ENCODE results near the gene LDAF1. TPM values are rescaled to one million over a fixed set of nuclear protein-coding genes. Genes with fewer than 3 reads are reported as not detected.
"Not testable (repeated sequence)": the region's sequence is repeated elsewhere in the genome, so short reads cannot be mapped to it uniquely, and the experiment has no call there.

LDAF1 gene
- polyA plus RNA-seq, 1 experiment, result 50.3 TPM

GRCh38 chr16:21167929-21168602 is 9.6 kb downstream of the LDAF1 start:
- Histone ChIP-seq H3K4me3 (ENCODE audit: low read depth, low read length) (no peak overlapping the region), H3K9me3 (ENCODE audit: control insufficient read depth, insufficient read depth, low read length) (no peaks in the 10 kb centered on the region), H3K27ac (ENCODE audit: low read depth, low read length) (peak overlapping the region; percentile 39), H3K27me3 (ENCODE audit: control insufficient read depth, insufficient read depth, low read length) (no peaks in the 10 kb centered on the region)
- ChIA-PET CTCF (interaction anchor here (0.7 to 3.7 kb wide), 5 partner anchors 11 to 317 kb away, joined by 3 to 22 read pairs (median 4); partner anchors contain the start of gene LDAF1), POLR2A (interaction anchor here (1.2 to 1.4 kb wide), 2 partner anchors 9 to 20 kb away, joined by 5 to 6 read pairs; partner anchors contain the start of gene LDAF1)
- DNase-seq (ENCODE audit: low read depth, low spot score), result no peak
- no peak for TF ChIP-seq CTCF (IDR thresholded peaks at IDR 0.05; ENCODE audit: low read depth, low read length)

- Histone ChIP-seq H3K4me3 (ENCODE audit: low read depth, low read length) (no peak overlapping the region), H3K27ac (ENCODE audit: low read depth, low read length) (no peak overlapping the region), H3K9me3 (ENCODE audit: control insufficient read depth, insufficient read depth, low read length) (no peaks in the 10 kb centered on the region), H3K27me3 (ENCODE audit: control insufficient read depth, insufficient read depth, low read length) (no peaks in the 10 kb centered on the region)
- no peak for DNase-seq (ENCODE audit: low read depth, low spot score)
- no peak for TF ChIP-seq CTCF (IDR thresholded peaks at IDR 0.05; ENCODE audit: low read depth, low read length)
- POLR2A ChIA-PET, result no interaction called here
- CTCF ChIA-PET, result interaction anchor here (1.0 to 3.7 kb wide), 4 partner anchors 9 to 131 kb away, joined by 3 to 22 read pairs (median 4); partner anchors contain the start of gene LDAF1
Observed at GRCh38 chr16:21169249-21169981, 10.9 kb downstream of the LDAF1 start.

- H3K27me3 ChIP-seq (ENCODE audit: control insufficient read depth, insufficient read depth, low read length); DNase-seq (ENCODE audit: low read depth, low spot score); POLR2A ChIA-PET; H3K4me3 ChIP-seq (ENCODE audit: low read depth, low read length); H3K9me3 ChIP-seq (ENCODE audit: control insufficient read depth, insufficient read depth, low read length); H3K27ac ChIP-seq (ENCODE audit: low read depth, low read length): not testable (repeated sequence)
- CTCF ChIA-PET, result interaction anchor here (1.2 kb wide), 1 partner anchor 9 kb away, joined by 3 read pairs; no protein-coding TSS in a partner anchor
Observed at GRCh38 chr16:21170116-21170515, 11.6 kb downstream of the LDAF1 start.

- ChIA-PET CTCF (interaction anchor here (1.1 kb wide), 1 partner anchor 16 kb away, joined by 5 read pairs; no protein-coding TSS in a partner anchor), POLR2A (no interaction called here)
- H3K27me3 ChIP-seq (ENCODE audit: control insufficient read depth, insufficient read depth, low read length), result no peaks in the 10 kb centered on the region
- H3K4me3 ChIP-seq (ENCODE audit: low read depth, low read length), result no peak overlapping the region
- H3K27ac ChIP-seq (ENCODE audit: low read depth, low read length), result no peak overlapping the region
- no peaks in the 10 kb centered on the region for H3K9me3 ChIP-seq (ENCODE audit: control insufficient read depth, insufficient read depth, low read length)
- no peak for DNase-seq (ENCODE audit: low read depth, low spot score)
- TF ChIP-seq CTCF (IDR thresholded peaks at IDR 0.05; ENCODE audit: low read depth, low read length), result no peak
Observed at GRCh38 chr16:21172650-21173049, 14.2 kb downstream of the LDAF1 start.

- CTCF ChIA-PET, result no interaction called here
- DNase-seq (ENCODE audit: low read depth, low spot score), result no peak
- H3K9me3 ChIP-seq (ENCODE audit: control insufficient read depth, insufficient read depth, low read length), result no peaks in the 10 kb centered on the region
- TF ChIP-seq CTCF (IDR thresholded peaks at IDR 0.05; ENCODE audit: low read depth, low read length), result no peak
- no peaks in the 10 kb centered on the region for H3K27me3 ChIP-seq (ENCODE audit: control insufficient read depth, insufficient read depth, low read length)
- POLR2A ChIA-PET, result no interaction called here
- no peak overlapping the region for H3K27ac ChIP-seq (ENCODE audit: low read depth, low read length)
- H3K4me3 ChIP-seq (ENCODE audit: low read depth, low read length), result no peak overlapping the region
Observed at GRCh38 chr16:21175397-21175796, 16.9 kb downstream of the LDAF1 start.

Measured in AG04450 (cell line).